Neuronal stem cell (in vitro differentiated cells): Measurements from ENCODE around the gene FN3KRP.

Source experiments
- DNase-seq: peaks from one replicate; pipeline ENCODE4 v3.0.0-alpha.2; 2013; ENCODE audit warnings: low spot score
- H2AFZ ChIP-seq: one replicate; pipeline ENCODE4 v1.6.1; 2013; ENCODE audit warnings: mild to moderate bottlenecking, low read length, inconsistent platforms
- H2AK5ac ChIP-seq: 2 replicates; pipeline ENCODE4 v1.6.1; 2013; ENCODE audit warnings: low read depth, mild to moderate bottlenecking, inconsistent platforms, low read length, moderate library complexity, mixed read lengths
- H2BK120ac ChIP-seq: 2 replicates; pipeline ENCODE4 v1.6.1; 2013; ENCODE audit warnings: low read depth, mild to moderate bottlenecking, inconsistent platforms, low read length, moderate library complexity, mixed read lengths
- H2BK12ac ChIP-seq: one replicate; pipeline ENCODE4 v1.6.1; 2013; ENCODE audit warnings: low read length, inconsistent platforms
- H2BK15ac ChIP-seq: 2 replicates; pipeline ENCODE4 v1.6.1; 2013; ENCODE audit warnings: mild to moderate bottlenecking, low read length, inconsistent platforms, mixed read lengths
- H2BK5ac ChIP-seq: one replicate; pipeline ENCODE4 v1.6.1; 2013; ENCODE audit warnings: inconsistent platforms, mild to moderate bottlenecking, low read length, moderate library complexity
- H3K14ac ChIP-seq: one replicate; pipeline ENCODE4 v1.6.1; 2013; ENCODE audit warnings: low read length, inconsistent platforms
- H3K18ac ChIP-seq: 2 replicates; pipeline ENCODE4 v1.6.1; 2013; ENCODE audit warnings: low read length, inconsistent platforms
- H3K23ac ChIP-seq: 2 replicates; pipeline ENCODE4 v1.6.1; 2013; ENCODE audit warnings: low read depth, mild to moderate bottlenecking, mixed read lengths, low read length, inconsistent platforms; ENCODE audit not compliant: poor library complexity
- H3K27ac ChIP-seq: replicated peaks from 3 replicates; pipeline ENCODE4 v1.5.1; 2013; ENCODE audit warnings: low read length, inconsistent platforms
- H3K27me3 ChIP-seq, 3 experiments: 2 replicates each; pipeline ENCODE4 v1.6.1; 2013; ENCODE audit warnings: low read length in 3 of 3, mild to moderate bottlenecking in 2 of 3, inconsistent platforms in 1 of 3, low read depth in 1 of 3, mixed read lengths in 1 of 3, moderate library complexity in 1 of 3; ENCODE audit not compliant: control insufficient read depth in 3 of 3, insufficient read depth in 3 of 3
- H3K36me3 ChIP-seq, 2 donors: replicated peaks in 1 of 2; 2 replicates each; pipeline ENCODE4 v1.6.1; 2013; ENCODE audit warnings: low read length in 2 of 2; ENCODE audit not compliant: control insufficient read depth in 2 of 2, insufficient read depth in 2 of 2
- H3K4ac ChIP-seq: 2 replicates; pipeline ENCODE4 v1.6.1; 2013; ENCODE audit warnings: inconsistent platforms, mild to moderate bottlenecking, low read length, moderate library complexity
- H3K4me1 ChIP-seq, 2 donors: 1 replicate in 1 of 2; 2 replicates in 1 of 2; pipeline ENCODE4 v1.6.1; 2013; ENCODE audit warnings: low read length in 2 of 2, low read depth in 1 of 2; ENCODE audit not compliant: control insufficient read depth in 2 of 2, insufficient read depth in 1 of 2
- H3K4me2 ChIP-seq: one replicate; pipeline ENCODE4 v1.6.1; 2013; ENCODE audit warnings: mild to moderate bottlenecking, low read length, inconsistent platforms; ENCODE audit not compliant: insufficient read depth, poor library complexity, severe bottlenecking
- H3K4me3 ChIP-seq, 2 donors: 2 replicates each; pipeline ENCODE4 v1.5.1; 2013; ENCODE audit warnings: low read length in 2 of 2, mild to moderate bottlenecking in 2 of 2, inconsistent platforms in 1 of 2, moderate library complexity in 1 of 2
- H3K79me1 ChIP-seq: one replicate; pipeline ENCODE4 v1.6.1; 2013; ENCODE audit warnings: low read depth, mild to moderate bottlenecking, inconsistent platforms, low read length, moderate library complexity
- H3K9ac ChIP-seq: one replicate; pipeline ENCODE4 v1.6.1; 2013; ENCODE audit warnings: mild to moderate bottlenecking, low read depth, low read length, inconsistent platforms; ENCODE audit not compliant: poor library complexity
- H3K9me3 ChIP-seq, 2 donors: replicated peaks in 1 of 2; 2 replicates each; pipeline versions ENCODE3 to v1.6.1; 2013; ENCODE audit warnings: low read length in 2 of 2, mild to moderate bottlenecking in 2 of 2, inconsistent platforms in 1 of 2, low read depth in 1 of 2, mixed read lengths in 1 of 2, moderate library complexity in 1 of 2; ENCODE audit not compliant: control insufficient read depth in 2 of 2, insufficient read depth in 1 of 2
- H4K8ac ChIP-seq: one replicate; pipeline ENCODE4 v1.6.1; 2013; ENCODE audit warnings: low read depth, mild to moderate bottlenecking, inconsistent platforms, low read length, moderate library complexity
- H4K91ac ChIP-seq: one replicate; pipeline ENCODE4 v1.6.1; 2013; ENCODE audit warnings: low read length, low read depth, mild to moderate bottlenecking, inconsistent platforms; ENCODE audit not compliant: poor library complexity
- WGBS, 2 donors: extraction: QIAGEN DNeasy Blood & Tissue Kit; methylation state at CpG; one replicate each; pipeline ENCODE4 v1.1.7; 2013; ENCODE audit warnings: missing lambda C conversion rate in 2 of 2, mixed read lengths in 1 of 2; ENCODE audit not compliant: insufficient read length in 2 of 2, insufficient replicate concordance in 1 of 2; ENCODE audit errors: extremely low coverage in 2 of 2; 5-methylcytosine and 5-hydroxymethylcytosine counted together

The FN3KRP gene

GRCh38 chr17:82709676-82710498 is 6.6 kb upstream of the FN3KRP start:
- H3K4ac ChIP-seq = no peak overlapping the region
- H2BK120ac ChIP-seq = peak overlapping the region; percentile 74
- peak overlapping the region; percentile 55 for H3K23ac ChIP-seq
- peak overlapping the region; percentile 77 for H3K18ac ChIP-seq
- peaks cover 0 to 7% (median 3%) of the 10 kb centered on the region in 3 experiments for H3K27me3 ChIP-seq
- H3K4me3 ChIP-seq = no peak overlapping the region
- peak overlapping the region; percentile 5 for H3K14ac ChIP-seq
- no peak overlapping the region for H4K8ac ChIP-seq
- peak overlapping the region; percentile 64 for H4K91ac ChIP-seq
- H3K36me3 ChIP-seq = no peaks in the 10 kb centered on the region
- peak overlapping the region; percentile 99 for H2BK15ac ChIP-seq
- H3K9me3 ChIP-seq = peaks cover 0 to 5% of the 10 kb centered on the region in 2 donors
- H2BK5ac ChIP-seq = peak overlapping the region; percentile 82
- H3K79me1 ChIP-seq = no peaks in the 10 kb centered on the region
- DNase-seq = no peak
- H2AFZ ChIP-seq = peak overlapping the region; percentile 63
- peak overlapping the region; percentile 60 for H2AK5ac ChIP-seq
- H2BK12ac ChIP-seq = peak overlapping the region; percentile 73
- no peak overlapping the region for H3K9ac ChIP-seq
- no peaks in the 10 kb centered on the region for H3K4me1 ChIP-seq
- H3K27ac ChIP-seq = no peak overlapping the region
- WGBS, 2 donors = no CpG with 5 or more reads among the region's 25 CpGs
- no peak overlapping the region for H3K4me2 ChIP-seq

GRCh38 chr17:82710499-82711232 is 5.8 kb upstream of the FN3KRP start:
- no peaks in the 10 kb centered on the region for H3K36me3 ChIP-seq
- no peaks in the 10 kb centered on the region for H3K4me1 ChIP-seq
- H3K4ac ChIP-seq = no peak overlapping the region
- peaks cover 0 to 5% of the 10 kb centered on the region in 2 donors for H3K9me3 ChIP-seq
- no peaks in the 10 kb centered on the region for H3K79me1 ChIP-seq
- peak overlapping the region; percentile 63 for H2AFZ ChIP-seq
- H2BK120ac ChIP-seq = no peak overlapping the region
- WGBS, 2 donors = no CpG with 5 or more reads among the region's 29 CpGs
- H3K4me2 ChIP-seq = no peak overlapping the region
- no peak overlapping the region for H4K91ac ChIP-seq
- H3K27ac ChIP-seq = no peak overlapping the region
- no peak overlapping the region for H3K4me3 ChIP-seq
- H2BK15ac ChIP-seq = peak overlapping the region; percentile 99
- H2BK5ac ChIP-seq = peak overlapping the region; percentile 82
- no peak overlapping the region for H3K14ac ChIP-seq
- H3K18ac ChIP-seq = peak overlapping the region; percentile 64
- peak overlapping the region; percentile 73 for H2BK12ac ChIP-seq
- H4K8ac ChIP-seq = no peak overlapping the region
- peaks cover 0 to 3% (median 2%) of the 10 kb centered on the region in 3 experiments for H3K27me3 ChIP-seq
- H2AK5ac ChIP-seq = peak overlapping the region; percentile 60
- DNase-seq = no peak
- peak overlapping the region; percentile 55 for H3K23ac ChIP-seq
- no peak overlapping the region for H3K9ac ChIP-seq

- DNase-seq = no peak
Measured at GRCh38 chr17:82713071-82713723, 3.3 kb upstream of the FN3KRP start.

More at GRCh38 chr17:82713071-82713723, 3.3 kb upstream of the FN3KRP start:
- Histone ChIP-seq H3K79me1 (peaks cover 3% of the 10 kb centered on the region), H2AFZ (no peak overlapping the region), H3K4me1 (peaks cover 5 to 9% of the 10 kb centered on the region in 2 donors), H2BK120ac (no peak overlapping the region), H4K8ac (no peak overlapping the region), H3K27ac (no peak overlapping the region), H2BK15ac (no peak overlapping the region), H3K4me2 (no peak overlapping the region), H2BK5ac (peak overlapping the region; percentile 2), H3K18ac (no peak overlapping the region), H3K9ac (peak overlapping the region; percentile 60), H3K4me3 (no peak overlapping the region), H3K27me3 (peaks cover 0 to 3% (median 0%) of the 10 kb centered on the region in 3 experiments), H3K9me3 (peaks cover 0 to 5% of the 10 kb centered on the region in 2 donors), H3K14ac (no peak overlapping the region), H3K36me3 (no peaks in the 10 kb centered on the region), H4K91ac (no peak overlapping the region), H2AK5ac (peak overlapping the region; percentile 56), H3K23ac (no peak overlapping the region), H3K4ac (peak overlapping the region; percentile 53), H2BK12ac (peak overlapping the region; percentile 22)
- no CpG with 5 or more reads among the region's 35 CpGs for WGBS, 2 donors
